GM12873 (cell line): ENCODE data around the gene ICAM2.

ENCODE experiments used
- TF ChIP-seq, protein P1 (sequence below): IDR thresholded peaks from 2 replicates; pipeline ENCODE4 v1.5.1; 2012; ENCODE audit warnings: low read depth, mild to moderate bottlenecking, moderate library complexity, low read length, control low read depth; ENCODE audit not compliant: insufficient read depth; ENCODE audit errors: missing control alignments

Gene ICAM2

GRCh38 chr17:64063766-64064224 lies 43.4 kb upstream of the ICAM2 start:
- TF ChIP-seq, protein P1, sequence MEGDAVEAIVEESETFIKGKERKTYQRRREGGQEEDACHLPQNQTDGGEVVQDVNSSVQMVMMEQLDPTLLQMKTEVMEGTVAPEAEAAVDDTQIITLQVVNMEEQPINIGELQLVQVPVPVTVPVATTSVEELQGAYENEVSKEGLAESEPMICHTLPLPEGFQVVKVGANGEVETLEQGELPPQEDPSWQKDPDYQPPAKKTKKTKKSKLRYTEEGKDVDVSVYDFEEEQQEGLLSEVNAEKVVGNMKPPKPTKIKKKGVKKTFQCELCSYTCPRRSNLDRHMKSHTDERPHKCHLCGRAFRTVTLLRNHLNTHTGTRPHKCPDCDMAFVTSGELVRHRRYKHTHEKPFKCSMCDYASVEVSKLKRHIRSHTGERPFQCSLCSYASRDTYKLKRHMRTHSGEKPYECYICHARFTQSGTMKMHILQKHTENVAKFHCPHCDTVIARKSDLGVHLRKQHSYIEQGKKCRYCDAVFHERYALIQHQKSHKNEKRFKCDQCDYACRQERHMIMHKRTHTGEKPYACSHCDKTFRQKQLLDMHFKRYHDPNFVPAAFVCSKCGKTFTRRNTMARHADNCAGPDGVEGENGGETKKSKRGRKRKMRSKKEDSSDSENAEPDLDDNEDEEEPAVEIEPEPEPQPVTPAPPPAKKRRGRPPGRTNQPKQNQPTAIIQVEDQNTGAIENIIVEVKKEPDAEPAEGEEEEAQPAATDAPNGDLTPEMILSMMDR, result peak; percentile 58

DNA sequence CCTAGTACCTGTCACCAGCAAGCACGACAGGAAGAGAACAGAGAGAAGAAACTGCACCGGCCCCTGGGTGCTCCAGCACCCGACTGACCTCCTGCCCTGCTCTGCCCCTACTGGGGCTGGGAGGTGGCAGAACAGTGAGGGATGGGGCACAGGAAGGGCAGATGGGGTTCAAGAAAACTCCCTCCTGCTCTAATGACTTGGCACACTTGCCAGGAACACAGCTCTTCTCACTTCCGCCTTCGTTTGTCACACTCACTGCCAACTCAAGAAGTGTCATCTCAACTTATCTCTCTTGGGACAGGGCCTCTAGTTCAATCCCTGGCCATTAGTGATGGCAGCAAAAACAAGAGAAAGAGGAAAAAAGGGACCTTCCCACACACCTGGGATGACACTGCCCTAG lies 42.7 kb upstream of the ICAM2 start:
- TF ChIP-seq, protein P1, result no peak

- TF ChIP-seq, protein P1, result no peak
Measured at GRCh38 chr17:64061178-64061898, 40.9 kb upstream of the ICAM2 start.

GRCh38 chr17:64060331-64060730 lies 39.9 kb upstream of the ICAM2 start:
- TF ChIP-seq, protein P1, result no peak

- TF ChIP-seq, protein P1, result no peak
Measured at GRCh38 chr17:64059756-64060155, 39.3 kb upstream of the ICAM2 start.

DNA sequence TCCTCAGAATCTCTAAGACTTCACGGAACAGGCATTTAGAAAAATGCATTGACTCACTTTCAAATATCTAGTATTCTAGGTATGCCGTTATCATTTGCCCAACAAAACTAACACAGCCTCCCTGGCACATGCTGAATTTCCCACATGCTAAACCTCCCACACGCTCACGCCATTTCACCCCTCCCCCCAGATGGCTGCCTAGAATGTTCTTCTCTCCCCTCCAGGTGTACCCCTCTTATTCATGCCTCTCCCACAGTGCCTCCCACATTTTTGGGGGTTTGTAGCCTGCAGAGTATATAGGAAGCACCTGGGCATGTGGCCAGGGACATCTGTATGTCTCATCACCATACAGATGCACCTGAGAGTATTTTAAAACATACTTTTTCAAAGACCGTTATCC lies 38.2 kb upstream of the ICAM2 start:
- TF ChIP-seq, protein P1, result no peak

GRCh38 chr17:64057701-64058263 lies 37.3 kb upstream of the ICAM2 start:
- TF ChIP-seq, protein P1, result no peak
